ENCODE data around the gene EXOC1L. TPM values are rescaled to one million over a fixed set of nuclear protein-coding genes. Genes with fewer than 3 reads are reported as not detected.
A peak's percentile ranks its signal among the peaks of the same experiment; 100 is the strongest.

EXOC1L gene
- total RNA-seq, 1 donor from 2014 or later, result not detected

- intact Hi-C loops (cut with micrococcal nuclease), result loop anchor here (1.0 to 5.0 kb wide), 12 partner anchors 13 to 1791 kb away; partner anchors contain the start of genes AASDH, CEP135, CHIC2 and CLOCK
- TF ChIP-seq CTCF (IDR thresholded peaks at IDR 0.05), result no peak
- Mint-ChIP-seq H3K9me3 (no peaks in the 10 kb centered on the region), H3K36me3 (ENCODE audit: low read depth) (peaks cover 19% of the 10 kb centered on the region), H3K27me3 (peaks cover 8% of the 10 kb centered on the region), H3K4me3 (no peak within 1 kb of the TSS), H3K27ac (peak within 1 kb of the TSS; percentile 85), H3K4me1 (peaks cover 15% of the 10 kb centered on the region)
- DNase-seq (peak; percentile 97), ATAC-seq (ENCODE audit: low read depth) (peak; percentile 99)
- ChIA-PET POLR2A (interaction anchor here (0.6 to 2.5 kb wide), 7 partner anchors 9 to 1124 kb away, joined by 3 to 16 read pairs (median 7); partner anchors contain the start of genes CEP135, NOA1 and TMEM165), CTCF (interaction anchor here (1.3 to 2.1 kb wide), 2 partner anchors 11 to 13 kb away, joined by 3 to 16 read pairs; no protein-coding TSS in a partner anchor)
Measured at GRCh38 chr4:55853484-55854046, 34.0 kb downstream of the EXOC1L start, which contains the start of gene EXOC1. Gene EXOC1, plus strand, starts transcription at chr4:55853648. Its CDS starts 4,676 bp downstream, at chr4:55858324.

- TF ChIP-seq CTCF (IDR thresholded peaks at IDR 0.05), result no peak
Measured at GRCh38 chr4:55854129-55854528, 34.5 kb downstream of the EXOC1L start.

GRCh38 chr4:55857586-55857985 is 38.0 kb downstream of the EXOC1L start:
- Mint-ChIP-seq H3K27ac (no peak overlapping the region), H3K27me3 (no peaks in the 10 kb centered on the region), H3K4me3 (no peak overlapping the region), H3K9me3 (no peaks in the 10 kb centered on the region), H3K4me1 (peaks cover 12% of the 10 kb centered on the region), H3K36me3 (ENCODE audit: low read depth) (peaks cover 46% of the 10 kb centered on the region)
- POLR2A ChIA-PET, result no interaction called here
- intact Hi-C loops (cut with micrococcal nuclease), result no loop called here
- no peak for TF ChIP-seq CTCF (IDR thresholded peaks at IDR 0.05)
- DNase-seq, result no peak
- ATAC-seq (ENCODE audit: low read depth), result no peak
- CTCF ChIA-PET, result no interaction called here

More at GRCh38 chr4:55854129-55854528, 34.5 kb downstream of the EXOC1L start:
- ATAC-seq (ENCODE audit: low read depth) (no peak), DNase-seq (no peak)
- H3K27me3 Mint-ChIP-seq, result peaks cover 5% of the 10 kb centered on the region
- peaks cover 15% of the 10 kb centered on the region for H3K4me1 Mint-ChIP-seq
- intact Hi-C loops (cut with micrococcal nuclease), result loop anchor here (5.0 kb wide), 2 partner anchors 1123 to 1792 kb away; partner anchors contain the start of genes CHIC2, NOA1 and POLR2B
- ChIA-PET CTCF (interaction anchor here (1.3 to 2.1 kb wide), 2 partner anchors 11 to 12 kb away, joined by 3 to 16 read pairs; no protein-coding TSS in a partner anchor), POLR2A (interaction anchor here (0.6 to 2.5 kb wide), 7 partner anchors 8 to 1124 kb away, joined by 3 to 16 read pairs (median 7); partner anchors contain the start of genes CEP135, NOA1 and TMEM165)
- H3K27ac Mint-ChIP-seq, result peak overlapping the region; percentile 85
- no peaks in the 10 kb centered on the region for H3K9me3 Mint-ChIP-seq
- no peak overlapping the region for H3K4me3 Mint-ChIP-seq
- peaks cover 23% of the 10 kb centered on the region for H3K36me3 Mint-ChIP-seq (ENCODE audit: low read depth)

- intact Hi-C loops (cut with micrococcal nuclease), result loop anchor here (10.0 kb wide), 1 partner anchor 445 kb away; no protein-coding TSS in a partner anchor
- peaks cover 49% of the 10 kb centered on the region for H3K36me3 Mint-ChIP-seq (ENCODE audit: low read depth)
- H3K9me3 Mint-ChIP-seq, result no peaks in the 10 kb centered on the region
- H3K27ac Mint-ChIP-seq, result no peak overlapping the region
- no peak for DNase-seq
- no peaks in the 10 kb centered on the region for H3K27me3 Mint-ChIP-seq
- no peak for TF ChIP-seq CTCF (IDR thresholded peaks at IDR 0.05)
- ChIA-PET POLR2A (no interaction called here), CTCF (no interaction called here)
- ATAC-seq (ENCODE audit: low read depth), result no peak
- H3K4me3 Mint-ChIP-seq, result no peak overlapping the region
- peaks cover 5% of the 10 kb centered on the region for H3K4me1 Mint-ChIP-seq
Measured at GRCh38 chr4:55859711-55860110, 40.1 kb downstream of the EXOC1L start.

GRCh38 chr4:55864577-55865223 is 45.1 kb downstream of the EXOC1L start:
- CTCF ChIA-PET, result interaction anchor here (1.0 kb wide), 2 partner anchors 11 to 83 kb away, joined by 3 read pairs; partner anchors contain the start of gene EXOC1
- peaks cover 22% of the 10 kb centered on the region for H3K4me1 Mint-ChIP-seq
- POLR2A ChIA-PET, result no interaction called here

More at GRCh38 chr4:55864577-55865223, 45.1 kb downstream of the EXOC1L start:
- ATAC-seq (ENCODE audit: low read depth) (no peak), DNase-seq (no peak)
- Mint-ChIP-seq H3K27ac (no peak overlapping the region), H3K27me3 (no peaks in the 10 kb centered on the region), H3K9me3 (no peaks in the 10 kb centered on the region), H3K4me3 (no peak overlapping the region), H3K36me3 (ENCODE audit: low read depth) (peaks cover 60% of the 10 kb centered on the region)
- TF ChIP-seq CTCF (IDR thresholded peaks at IDR 0.05), result no peak
- intact Hi-C loops (cut with micrococcal nuclease), result loop anchor here (5.0 to 10.0 kb wide), 4 partner anchors 83 to 1542 kb away; partner anchors contain the start of genes CEP135, NOA1 and POLR2B
